RWPE2 (cell line): ENCODE measurements around the gene ALDH1L1.
A peak's percentile ranks its signal among the peaks of the same experiment; 100 is the strongest.

Experiments used
- ATAC-seq: fragments of 200-7000 bp; cut with Tn5 transposase; 3 replicates; pipeline ENCODE4 v1.9.1; 2021; ENCODE audit warnings: low read depth
- DNase-seq: peaks from one replicate; pipeline ENCODE4 v3.0.0-alpha.2; 2020; ENCODE audit warnings: low spot score
- H3K27ac ChIP-seq: fragments of 450-650 bp; 2 replicates; pipeline ENCODE4 v1.5.1; 2017; ENCODE audit warnings: mild to moderate bottlenecking; ENCODE audit not compliant: poor library complexity, severe bottlenecking
- H3K27me3 ChIP-seq: fragments of 250-450 bp; sonication (Bioruptor Pico); 2 replicates; pipeline ENCODE4 v1.5.1; 2021; ENCODE audit warnings: mild to moderate bottlenecking, moderate library complexity; ENCODE audit not compliant: insufficient read depth, poor library complexity, severe bottlenecking
- H3K36me3 ChIP-seq: fragments of 250-450 bp; sonication (Bioruptor Pico); 2 replicates; pipeline ENCODE4 v1.5.1; 2020; ENCODE audit warnings: low read depth, mild to moderate bottlenecking, moderate library complexity
- H3K4me1 ChIP-seq: fragments of 250-450 bp; sonication (Bioruptor Pico); 2 replicates; pipeline ENCODE4 v1.5.1; 2021; ENCODE audit warnings: mild to moderate bottlenecking, moderate library complexity; ENCODE audit not compliant: insufficient read depth, poor library complexity, severe bottlenecking
- H3K4me3 ChIP-seq: fragments of 250-450 bp; sonication (Bioruptor Pico); 2 replicates; pipeline ENCODE4 v1.5.1; 2021; ENCODE audit warnings: mild to moderate bottlenecking, moderate library complexity; ENCODE audit not compliant: severe bottlenecking
- H3K9me3 ChIP-seq: fragments of 250-450 bp; sonication (Bioruptor Pico); 2 replicates; pipeline ENCODE4 v1.5.1; 2021; ENCODE audit warnings: mild to moderate bottlenecking, moderate library complexity; ENCODE audit not compliant: severe bottlenecking
- TF ChIP-seq, protein P1 (sequence below): fragments of 450-650 bp; IDR thresholded peaks from one replicate; pipeline ENCODE4 v1.5.1; 2017; ENCODE audit warnings: mild to moderate bottlenecking, moderate library complexity; ENCODE audit not compliant: poor library complexity, severe bottlenecking

Gene ALDH1L1

GRCh38 chr3:126119008-126119675 lies 61.2 kb downstream of the ALDH1L1 start:
- no peaks in the 10 kb centered on the region for H3K9me3 ChIP-seq
- H3K4me3 ChIP-seq, result no peak overlapping the region
- no peak overlapping the region for H3K27ac ChIP-seq
- H3K4me1 ChIP-seq, result no peaks in the 10 kb centered on the region
- TF ChIP-seq, protein P1, sequence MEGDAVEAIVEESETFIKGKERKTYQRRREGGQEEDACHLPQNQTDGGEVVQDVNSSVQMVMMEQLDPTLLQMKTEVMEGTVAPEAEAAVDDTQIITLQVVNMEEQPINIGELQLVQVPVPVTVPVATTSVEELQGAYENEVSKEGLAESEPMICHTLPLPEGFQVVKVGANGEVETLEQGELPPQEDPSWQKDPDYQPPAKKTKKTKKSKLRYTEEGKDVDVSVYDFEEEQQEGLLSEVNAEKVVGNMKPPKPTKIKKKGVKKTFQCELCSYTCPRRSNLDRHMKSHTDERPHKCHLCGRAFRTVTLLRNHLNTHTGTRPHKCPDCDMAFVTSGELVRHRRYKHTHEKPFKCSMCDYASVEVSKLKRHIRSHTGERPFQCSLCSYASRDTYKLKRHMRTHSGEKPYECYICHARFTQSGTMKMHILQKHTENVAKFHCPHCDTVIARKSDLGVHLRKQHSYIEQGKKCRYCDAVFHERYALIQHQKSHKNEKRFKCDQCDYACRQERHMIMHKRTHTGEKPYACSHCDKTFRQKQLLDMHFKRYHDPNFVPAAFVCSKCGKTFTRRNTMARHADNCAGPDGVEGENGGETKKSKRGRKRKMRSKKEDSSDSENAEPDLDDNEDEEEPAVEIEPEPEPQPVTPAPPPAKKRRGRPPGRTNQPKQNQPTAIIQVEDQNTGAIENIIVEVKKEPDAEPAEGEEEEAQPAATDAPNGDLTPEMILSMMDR, result no peak
- no peaks in the 10 kb centered on the region for H3K36me3 ChIP-seq
- no peaks in the 10 kb centered on the region for H3K27me3 ChIP-seq
- 0 out of 3 replicates have a peak, but pooled peaks have one; percentile 44 for ATAC-seq
- DNase-seq, result no peak

GRCh38 chr3:126118591-126118990 lies 61.8 kb downstream of the ALDH1L1 start:
- H3K27me3 ChIP-seq, result no peaks in the 10 kb centered on the region
- ATAC-seq, result no peak
- H3K4me1 ChIP-seq, result no peaks in the 10 kb centered on the region

DNA sequence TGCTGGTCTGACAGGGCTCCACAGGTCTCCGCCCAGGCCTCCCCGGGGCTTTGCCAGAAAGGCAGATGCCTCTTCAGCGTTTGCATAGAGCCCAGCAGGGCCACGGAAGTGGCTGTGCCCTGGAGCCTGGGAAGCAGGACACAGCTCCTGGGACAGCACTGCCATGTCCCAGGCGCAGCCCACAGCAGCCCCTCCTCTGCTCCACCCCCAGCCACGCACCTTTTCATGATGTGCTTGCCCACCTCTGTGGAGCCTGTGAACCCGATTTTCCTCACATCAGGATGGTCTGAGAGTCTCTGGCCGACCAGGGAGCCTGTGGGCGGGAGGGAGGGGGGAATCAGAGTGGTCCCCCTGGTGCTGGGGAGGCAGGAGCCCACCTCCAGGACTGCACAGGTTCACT lies 62.6 kb downstream of the ALDH1L1 start:
- Histone ChIP-seq H3K27ac (no peak overlapping the region), H3K4me3 (no peak overlapping the region), H3K4me1 (no peaks in the 10 kb centered on the region), H3K36me3 (no peaks in the 10 kb centered on the region), H3K27me3 (no peaks in the 10 kb centered on the region), H3K9me3 (no peaks in the 10 kb centered on the region)
- TF ChIP-seq, protein P1, result no peak
- ATAC-seq, result no peak
- no peak for DNase-seq

More at GRCh38 chr3:126118591-126118990, 61.8 kb downstream of the ALDH1L1 start:
- Histone ChIP-seq H3K9me3 (no peaks in the 10 kb centered on the region), H3K4me3 (no peak overlapping the region), H3K27ac (no peak overlapping the region), H3K36me3 (no peaks in the 10 kb centered on the region)
- no peak for DNase-seq
- TF ChIP-seq, protein P1, result no peak

- H3K9me3 ChIP-seq, result no peaks in the 10 kb centered on the region
- ATAC-seq (no peak), DNase-seq (no peak)
- no peak overlapping the region for H3K4me3 ChIP-seq
- no peaks in the 10 kb centered on the region for H3K27me3 ChIP-seq
- no peaks in the 10 kb centered on the region for H3K4me1 ChIP-seq
- H3K36me3 ChIP-seq, result no peaks in the 10 kb centered on the region
- no peak overlapping the region for H3K27ac ChIP-seq
- TF ChIP-seq, protein P1, result no peak
Measured at GRCh38 chr3:126117212-126117611, 63.2 kb downstream of the ALDH1L1 start.

DNA sequence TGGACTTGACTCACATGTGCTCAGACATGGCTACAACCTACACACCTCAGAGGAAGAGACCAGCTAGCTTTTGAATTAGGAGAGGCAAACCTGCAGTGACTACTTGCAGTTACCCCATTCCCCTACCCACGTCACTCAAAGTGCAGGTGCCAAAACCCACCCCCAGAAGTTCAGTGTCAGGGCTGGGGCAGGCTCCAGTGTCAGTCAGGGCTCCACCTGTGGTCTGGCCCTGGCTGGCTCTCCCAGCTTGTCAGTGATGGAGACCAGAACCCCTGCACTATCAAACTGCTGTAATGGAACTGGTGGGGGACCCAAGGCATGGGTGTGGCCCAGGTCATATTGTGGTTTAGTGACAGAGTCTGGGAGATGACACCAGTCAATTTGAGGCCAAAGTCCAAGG lies 63.9 kb downstream of the ALDH1L1 start:
- no peak for DNase-seq
- Histone ChIP-seq H3K27me3 (no peaks in the 10 kb centered on the region), H3K36me3 (no peaks in the 10 kb centered on the region), H3K4me1 (no peaks in the 10 kb centered on the region), H3K9me3 (no peaks in the 10 kb centered on the region), H3K4me3 (no peak overlapping the region), H3K27ac (no peak overlapping the region)
- TF ChIP-seq, protein P1, result no peak
- ATAC-seq, result no peak
